K562 (cell line): ENCODE data around the gene TMEM181. TPM values are rescaled to one million over a fixed set of nuclear protein-coding genes. Genes with fewer than 3 reads are reported as not detected.

ENCODE experiments used
- ATAC-seq: fragments of 200-7000 bp; cut with Tn5 transposase; 3 replicates; pipeline ENCODE4 v1.9.1; 2020; ENCODE audit warnings: moderate library complexity
- BruUV-seq: library from RNA; stranded (reverse); fragments of 400-500 nt; replicated peaks from 2 replicates; lab custom pipeline; 2021; lab: Mats Ljungman, UMichigan
- CTCF ChIA-PET: fragments of 300-600 bp; formaldehyde crosslinking; extraction: SDS; loops from one replicate; lab custom pipeline; 2021; ENCODE audit warnings: low intra/inter-chr PET ratio; lab: Yijun Ruan, JAX
- POLR2A ChIA-PET: fragments of 300-600, 350-650 bp; sonication (Branson Sonifier 250); formaldehyde crosslinking; extraction: SDS; loops from one replicate; lab custom pipeline; 2021; ENCODE audit warnings: antibody characterized with exemption, inconsistent platforms; lab: Yijun Ruan, JAX
- DNase-seq, 4 experiments: peaks; one replicate each; pipeline versions ENCODE4 v3.0.0 to v3.0.0-alpha.2; 2011 to 2018; ENCODE audit warnings: low spot score in 3 of 4, mixed read lengths in 3 of 4; ENCODE audit errors: extremely low read depth in 1 of 4
- FAIRE-seq: peaks from 2 replicates; lab custom pipeline; 2011; peaks lifted over from hg19 to GRCh38; lab: Jason Lieb, UNC
- H2AFZ ChIP-seq: 2 replicates; pipeline ENCODE4 v1.6.0; 2011; ENCODE audit warnings: low read depth, low read length, control low read depth, inconsistent platforms
- H3K27ac ChIP-seq: fragments of 200-600 bp; 3 replicates; pipeline ENCODE4 v1.8.0; 2011; ENCODE audit warnings: low read depth, mild to moderate bottlenecking, control low read depth, inconsistent platforms, low read length, moderate library complexity, mixed read lengths; ENCODE audit errors: extremely low read depth
- H3K27me3 ChIP-seq, 2 experiments: fragments of 300-600 bp in 1 of 2; 2 replicates in 1 of 2; 3 replicates in 1 of 2; pipeline versions ENCODE4 v1.6.0 to v1.8.0; 2011; ENCODE audit warnings: inconsistent platforms in 2 of 2, low read length in 2 of 2, mild to moderate bottlenecking in 1 of 2, mixed read lengths in 1 of 2, moderate library complexity in 1 of 2; ENCODE audit not compliant: control insufficient read depth in 2 of 2, insufficient read depth in 2 of 2
- H3K36me3 ChIP-seq: fragments of 300-600 bp; 3 replicates; pipeline ENCODE4 v1.8.0; 2011; ENCODE audit warnings: mild to moderate bottlenecking, low read length, inconsistent platforms; ENCODE audit not compliant: control insufficient read depth, insufficient read depth
- H3K4me1 ChIP-seq, 2 experiments: fragments of 200-600 bp in 1 of 2; replicated peaks in 1 of 2; 2 replicates in 1 of 2; 3 replicates in 1 of 2; pipeline versions ENCODE4 v1.5.1 to v1.8.0; 2011; ENCODE audit warnings: inconsistent platforms in 2 of 2, low read length in 2 of 2, mild to moderate bottlenecking in 1 of 2, mixed read lengths in 1 of 2, moderate library complexity in 1 of 2; ENCODE audit not compliant: control insufficient read depth in 2 of 2, insufficient read depth in 2 of 2
- H3K4me2 ChIP-seq: 2 replicates; pipeline ENCODE4 v1.6.1; 2011; ENCODE audit warnings: low read length, control low read depth, inconsistent platforms, mixed read lengths; ENCODE audit not compliant: insufficient read depth
- H3K4me3 ChIP-seq: fragments of 200-600 bp; sonication (generic), shearing (Covaris generic); 2 replicates; pipeline ENCODE4 v1.5.1; 2016; ENCODE audit warnings: control low read depth, inconsistent platforms
- H3K79me2 ChIP-seq: fragments of 200-600 bp; 3 replicates; pipeline ENCODE4 v1.8.0; 2011; ENCODE audit warnings: low read length, inconsistent platforms; ENCODE audit not compliant: control insufficient read depth, insufficient read depth
- H3K9ac ChIP-seq, 2 experiments: 2 replicates each; pipeline versions ENCODE4 v1.6.0 to v1.6.1; 2011; ENCODE audit warnings: low read depth in 2 of 2, low read length in 2 of 2, control low read depth in 1 of 2, inconsistent platforms in 1 of 2, mild to moderate bottlenecking in 1 of 2, mixed read lengths in 1 of 2; ENCODE audit not compliant: insufficient read depth in 1 of 2
- H3K9me1 ChIP-seq: one replicate; pipeline ENCODE4 v1.6.0; 2011; ENCODE audit warnings: inconsistent platforms, mild to moderate bottlenecking, low read length, moderate library complexity; ENCODE audit not compliant: control insufficient read depth, insufficient read depth
- H3K9me3 ChIP-seq: replicated peaks from 2 replicates; pipeline ENCODE4 v1.5.1; 2011; ENCODE audit warnings: low read depth, low read length, inconsistent platforms; ENCODE audit not compliant: control insufficient read depth, insufficient read depth
- H4K20me1 ChIP-seq: replicated peaks from 2 replicates; pipeline ENCODE4 v1.6.1; 2011; ENCODE audit warnings: low read length, inconsistent platforms, mixed read lengths; ENCODE audit not compliant: control insufficient read depth, insufficient read depth
- ELF4 ChIP-seq: fragments of 450-650 bp; formaldehyde crosslinking; IDR thresholded peaks from 2 replicates; pipeline ENCODE4 v1.4.0; 2022; ENCODE audit warnings: missing genetic modification characterization
- EWSR1 ChIP-seq: fragments of 450-650 bp; IDR thresholded peaks from 2 replicates; pipeline ENCODE4 v1.6.1; 2018; ENCODE audit warnings: borderline replicate concordance, mild to moderate bottlenecking, low read depth, moderate library complexity; ENCODE audit not compliant: partially characterized antibody
- ZNF184 ChIP-seq: sonication (generic); formaldehyde crosslinking; IDR thresholded peaks from 2 replicates; pipeline ENCODE4 v1.5.0; 2020; ENCODE audit warnings: missing genetic modification reagents
- WGBS: fragments of 100-300 bp; shearing (Covaris generic); methylation state at CpG from one replicate; pipeline ENCODE4 v1.1.6; 2016; ENCODE audit warnings: low coverage, mixed read lengths; ENCODE audit not compliant: insufficient coverage; ENCODE audit errors: missing lambda C conversion rate; 5-methylcytosine and 5-hydroxymethylcytosine counted together
- in situ Hi-C: fragments of 300-500 bp; cut with MboI; formaldehyde crosslinking; loops from 4 replicates; pipeline ENCODE4 v1.15.0; 2018; ENCODE audit warnings: inconsistent platforms, mixed read lengths
- intact Hi-C: fragments of 100-400 bp; cut with micrococcal nuclease; formaldehyde crosslinking; loops from 2 replicates; pipeline ENCODE4 v1.14.2; 2022
- polyA plus RNA-seq, 8 experiments: library from polyadenylated mRNA; depleted of rRNA in 4 of 8; stranded (reverse) in 5 of 8; unstranded in 3 of 8; fragments of >200 nt; fragmentation: Nextera tagmentation in 2 of 8; fragmentation: Illumina TruSeq in 1 of 8; extraction: Ambion mirVana in 2 of 8; extraction: Trizol in 1 of 8; gene quantifications; 2 replicates each; pipeline versions ENCODE4 v1.2.1 to v1.2.3, GENCODE V29; 2011 to 2014; ENCODE audit warnings: inconsistent platforms in 1 of 8, missing spikeins in 1 of 8
- total RNA-seq, 7 experiments: library from RNA; depleted of rRNA in 6 of 7; stranded (reverse); fragments of >200 nt in 6 of 7; fragmentation: Illumina TruSeq in 2 of 7; extraction: Trizol in 2 of 7; gene quantifications; 2 replicates each; pipeline versions ENCODE4 v1.2.1 to v1.2.3, GENCODE V29; 2011 to 2021; ENCODE audit warnings: low replicate concordance in 1 of 7
- TF ChIP-seq, protein P1 (sequence below): fragments of 250-450 bp; sonication (Bioruptor Pico); IDR thresholded peaks from 2 replicates; pipeline ENCODE4 v1.4.0; 2020; ENCODE audit warnings: mild to moderate bottlenecking
- TF ChIP-seq, protein P2 (sequence below): fragments of 450-650 bp; IDR thresholded peaks from 2 replicates; pipeline ENCODE4 v1.6.1; 2016
- TF ChIP-seq, protein P3 (sequence below): sonication (generic); formaldehyde crosslinking; IDR thresholded peaks from 2 replicates; pipeline ENCODE4 v1.8.1; 2023; ENCODE audit warnings: mild to moderate bottlenecking, missing genetic modification reagents
- TF ChIP-seq, protein P4 (sequence below): fragments of 450-650 bp; IDR thresholded peaks from 2 replicates; pipeline ENCODE4 v1.6.1; 2016; ENCODE audit warnings: low read depth, mild to moderate bottlenecking, moderate library complexity

TMEM181 gene
- total and polyA plus RNA-seq, 9 of the 15 experiments (the other 6 are each of a cell fraction or from before 2014, with no cell fraction given), result 5.6 to 27.2 (median 19.9) TPM

DNA sequence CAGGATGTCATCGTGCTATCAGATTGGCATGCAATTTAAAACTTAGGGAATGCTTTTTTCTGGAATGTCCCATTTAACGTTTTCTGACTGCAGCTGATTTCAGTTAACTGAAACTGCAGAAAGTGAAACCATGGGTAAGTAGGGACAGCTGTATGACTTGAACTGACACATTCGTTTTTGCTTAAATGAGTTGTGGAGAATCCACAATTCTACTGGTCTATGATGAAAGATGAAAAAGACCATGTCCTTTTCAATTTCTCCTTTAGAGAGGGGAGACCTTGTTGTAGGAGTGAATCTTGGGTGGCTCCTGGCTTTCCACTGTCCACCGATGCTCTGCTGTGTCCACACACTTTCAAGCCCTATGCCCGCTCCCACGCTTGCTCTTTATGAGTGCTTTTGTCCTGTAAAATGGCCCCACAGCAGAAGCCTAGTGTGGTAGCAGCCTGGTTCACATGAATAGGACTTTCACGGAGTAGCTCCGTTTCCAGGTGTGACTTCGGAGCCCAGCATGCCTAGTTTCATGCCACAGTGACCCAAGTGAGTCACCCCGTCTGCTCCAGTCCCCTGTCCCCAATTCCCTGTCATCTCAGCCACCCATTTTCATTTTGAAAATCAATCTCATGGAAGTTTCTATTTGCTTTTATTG lies 62.8 kb downstream of the TMEM181 start:
- intact Hi-C loops (no loop called here), in situ Hi-C loops (no loop called here)
- no TSS peak for BruUV-seq
- ATAC-seq (no peak), DNase-seq (no peak), FAIRE-seq (no peak)
- Histone ChIP-seq H3K4me1 (peaks cover 0 to 4% of the 10 kb centered on the region in 2 experiments; a peak in 1 of 5 replicates), H3K9me1 (no peaks in the 10 kb centered on the region), H3K9ac (no peak overlapping the region), H3K79me2 (no peaks in the 10 kb centered on the region), H3K27me3 (no peaks in the 10 kb centered on the region), H3K4me3 (no peak overlapping the region), H3K4me2 (no peak overlapping the region), H3K36me3 (peaks cover 77% of the 10 kb centered on the region), H3K9me3 (no peaks in the 10 kb centered on the region), H4K20me1 (no peaks in the 10 kb centered on the region), H3K27ac (no peak overlapping the region), H2AFZ (no peak overlapping the region)
- CTCF ChIA-PET, result no interaction called here
- TF ChIP-seq, protein P1, sequence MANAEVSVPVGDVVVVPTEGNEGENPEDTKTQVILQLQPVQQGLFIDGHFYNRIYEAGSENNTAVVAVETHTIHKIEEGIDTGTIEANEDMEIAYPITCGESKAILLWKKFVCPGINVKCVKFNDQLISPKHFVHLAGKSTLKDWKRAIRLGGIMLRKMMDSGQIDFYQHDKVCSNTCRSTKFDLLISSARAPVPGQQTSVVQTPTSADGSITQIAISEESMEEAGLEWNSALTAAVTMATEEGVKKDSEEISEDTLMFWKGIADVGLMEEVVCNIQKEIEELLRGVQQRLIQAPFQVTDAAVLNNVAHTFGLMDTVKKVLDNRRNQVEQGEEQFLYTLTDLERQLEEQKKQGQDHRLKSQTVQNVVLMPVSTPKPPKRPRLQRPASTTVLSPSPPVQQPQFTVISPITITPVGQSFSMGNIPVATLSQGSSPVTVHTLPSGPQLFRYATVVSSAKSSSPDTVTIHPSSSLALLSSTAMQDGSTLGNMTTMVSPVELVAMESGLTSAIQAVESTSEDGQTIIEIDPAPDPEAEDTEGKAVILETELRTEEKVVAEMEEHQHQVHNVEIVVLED, result no peak
- TF ChIP-seq, protein P2, sequence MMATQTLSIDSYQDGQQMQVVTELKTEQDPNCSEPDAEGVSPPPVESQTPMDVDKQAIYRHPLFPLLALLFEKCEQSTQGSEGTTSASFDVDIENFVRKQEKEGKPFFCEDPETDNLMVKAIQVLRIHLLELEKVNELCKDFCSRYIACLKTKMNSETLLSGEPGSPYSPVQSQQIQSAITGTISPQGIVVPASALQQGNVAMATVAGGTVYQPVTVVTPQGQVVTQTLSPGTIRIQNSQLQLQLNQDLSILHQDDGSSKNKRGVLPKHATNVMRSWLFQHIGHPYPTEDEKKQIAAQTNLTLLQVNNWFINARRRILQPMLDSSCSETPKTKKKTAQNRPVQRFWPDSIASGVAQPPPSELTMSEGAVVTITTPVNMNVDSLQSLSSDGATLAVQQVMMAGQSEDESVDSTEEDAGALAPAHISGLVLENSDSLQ, result no peak
- TF ChIP-seq, protein P3, sequence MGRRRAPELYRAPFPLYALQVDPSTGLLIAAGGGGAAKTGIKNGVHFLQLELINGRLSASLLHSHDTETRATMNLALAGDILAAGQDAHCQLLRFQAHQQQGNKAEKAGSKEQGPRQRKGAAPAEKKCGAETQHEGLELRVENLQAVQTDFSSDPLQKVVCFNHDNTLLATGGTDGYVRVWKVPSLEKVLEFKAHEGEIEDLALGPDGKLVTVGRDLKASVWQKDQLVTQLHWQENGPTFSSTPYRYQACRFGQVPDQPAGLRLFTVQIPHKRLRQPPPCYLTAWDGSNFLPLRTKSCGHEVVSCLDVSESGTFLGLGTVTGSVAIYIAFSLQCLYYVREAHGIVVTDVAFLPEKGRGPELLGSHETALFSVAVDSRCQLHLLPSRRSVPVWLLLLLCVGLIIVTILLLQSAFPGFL (CRISPR knock-in tag), result no peak
- TF ChIP-seq EWSR1, result no peak
- no peak for TF ChIP-seq ELF4 (CRISPR knock-in tag)
- TF ChIP-seq, protein P4, sequence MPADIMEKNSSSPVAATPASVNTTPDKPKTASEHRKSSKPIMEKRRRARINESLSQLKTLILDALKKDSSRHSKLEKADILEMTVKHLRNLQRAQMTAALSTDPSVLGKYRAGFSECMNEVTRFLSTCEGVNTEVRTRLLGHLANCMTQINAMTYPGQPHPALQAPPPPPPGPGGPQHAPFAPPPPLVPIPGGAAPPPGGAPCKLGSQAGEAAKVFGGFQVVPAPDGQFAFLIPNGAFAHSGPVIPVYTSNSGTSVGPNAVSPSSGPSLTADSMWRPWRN, result no peak
- no peak for TF ChIP-seq ZNF184 (CRISPR knock-in tag)
- POLR2A ChIA-PET, result interaction anchor here (0.8 to 2.4 kb wide), 2 partner anchors 12 to 21 kb away, joined by 3 to 10 read pairs; no protein-coding TSS in a partner anchor
- 83% methylated on average over 10 of the region's 10 CpGs for WGBS
